Ectodermal cell (in vitro differentiated cells): ENCODE data around the gene A3GALT2.

Source experiments
- H3K27ac ChIP-seq: 2 replicates; pipeline ENCODE4 v1.7.0; 2013; ENCODE audit warnings: mild to moderate bottlenecking, low read depth, low read length; ENCODE audit not compliant: insufficient read depth, poor library complexity, severe bottlenecking
- H3K27me3 ChIP-seq: 2 replicates; pipeline ENCODE4 v1.7.0; 2013; ENCODE audit warnings: mild to moderate bottlenecking, low read length; ENCODE audit not compliant: insufficient read depth, control insufficient read depth, poor library complexity, severe bottlenecking
- H3K36me3 ChIP-seq: one replicate; pipeline ENCODE4 v1.7.0; 2013; ENCODE audit warnings: low read length; ENCODE audit not compliant: control insufficient read depth, insufficient read depth
- H3K4me1 ChIP-seq: one replicate; pipeline ENCODE4 v1.7.0; 2013; ENCODE audit warnings: low read length; ENCODE audit not compliant: control insufficient read depth, insufficient read depth
- H3K4me3 ChIP-seq: 2 replicates; pipeline ENCODE4 v1.7.0; 2013; ENCODE audit warnings: low read depth, low read length, control low read depth; ENCODE audit not compliant: insufficient read depth
- H3K9me3 ChIP-seq: 2 replicates; pipeline ENCODE4 v1.7.0; 2013; ENCODE audit warnings: mild to moderate bottlenecking, low read length, moderate library complexity; ENCODE audit not compliant: control insufficient read depth
- WGBS, 2 experiments: methylation state at CpG; one replicate each; pipeline ENCODE4 v1.1.7; 2013; ENCODE audit warnings: missing lambda C conversion rate in 2 of 2; 5-methylcytosine and 5-hydroxymethylcytosine counted together

The A3GALT2 gene

DNA sequence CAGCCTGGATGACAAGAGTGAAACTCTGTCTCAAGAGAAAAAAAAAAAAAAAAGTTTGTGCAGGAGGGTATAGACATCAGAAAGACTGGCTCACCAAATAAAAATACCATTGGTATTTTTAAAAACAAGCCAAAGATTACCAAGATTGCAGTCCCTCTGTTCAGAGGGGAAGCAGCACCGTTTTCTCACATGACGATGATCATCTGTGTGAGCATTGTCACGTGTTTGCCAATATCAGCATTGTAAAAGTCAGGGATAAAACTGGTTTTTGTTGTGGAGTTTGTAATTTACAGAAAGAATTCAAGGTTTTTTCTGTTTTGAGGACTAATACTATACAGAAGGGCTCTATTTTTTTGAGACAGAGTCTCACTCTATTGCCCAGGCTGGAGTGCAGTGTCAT is 38.1 kb downstream of the A3GALT2 start:
- Histone ChIP-seq H3K27me3 (no peaks in the 10 kb centered on the region), H3K36me3 (peaks cover 33% of the 10 kb centered on the region), H3K9me3 (no peaks in the 10 kb centered on the region), H3K4me1 (no peaks in the 10 kb centered on the region), H3K27ac (no peak overlapping the region), H3K4me3 (no peak overlapping the region)
- 95 to 96% methylated on average over 3 of the region's 3 CpGs for WGBS, 2 experiments

DNA sequence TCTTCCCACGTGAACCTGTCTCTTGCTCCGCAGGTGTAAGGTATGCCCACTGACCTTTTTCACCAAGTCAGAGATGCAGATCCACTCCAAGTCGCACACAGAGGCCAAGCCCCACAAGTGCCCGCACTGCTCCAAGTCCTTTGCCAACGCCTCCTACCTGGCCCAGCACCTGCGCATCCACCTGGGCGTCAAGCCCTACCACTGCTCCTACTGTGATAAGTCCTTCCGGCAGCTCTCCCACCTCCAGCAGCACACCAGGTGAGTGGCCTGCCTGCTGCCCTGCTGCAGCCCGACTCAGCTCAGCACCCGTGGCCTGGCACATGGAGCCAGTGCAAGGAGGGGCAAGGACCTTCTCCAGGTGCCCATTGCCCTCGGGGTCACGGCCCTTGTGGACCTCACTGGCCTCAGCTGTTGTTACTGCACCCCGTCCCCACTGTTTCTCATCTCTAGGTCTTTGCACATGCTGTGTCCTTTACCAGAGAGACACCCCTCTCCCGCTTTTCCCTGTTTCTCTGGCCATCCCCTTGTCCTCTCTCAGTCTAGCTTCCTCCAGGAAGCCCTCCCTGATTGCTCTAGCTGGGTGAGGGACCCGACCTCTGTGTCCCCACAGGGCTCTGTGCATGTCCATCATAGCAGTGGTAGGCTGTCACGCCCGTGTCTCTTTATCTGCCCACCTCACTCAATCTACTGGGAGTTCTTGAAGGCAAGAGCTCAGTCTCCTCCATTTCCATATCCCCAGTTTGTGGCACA is 39.2 kb downstream of the A3GALT2 start:
- Histone ChIP-seq H3K27ac (no peak overlapping the region), H3K4me3 (no peak overlapping the region), H3K4me1 (no peaks in the 10 kb centered on the region), H3K27me3 (no peaks in the 10 kb centered on the region), H3K9me3 (no peaks in the 10 kb centered on the region), H3K36me3 (peaks cover 33% of the 10 kb centered on the region)
- 94 to 95% methylated on average over 17 of the region's 17 CpGs for WGBS, 2 experiments

DNA sequence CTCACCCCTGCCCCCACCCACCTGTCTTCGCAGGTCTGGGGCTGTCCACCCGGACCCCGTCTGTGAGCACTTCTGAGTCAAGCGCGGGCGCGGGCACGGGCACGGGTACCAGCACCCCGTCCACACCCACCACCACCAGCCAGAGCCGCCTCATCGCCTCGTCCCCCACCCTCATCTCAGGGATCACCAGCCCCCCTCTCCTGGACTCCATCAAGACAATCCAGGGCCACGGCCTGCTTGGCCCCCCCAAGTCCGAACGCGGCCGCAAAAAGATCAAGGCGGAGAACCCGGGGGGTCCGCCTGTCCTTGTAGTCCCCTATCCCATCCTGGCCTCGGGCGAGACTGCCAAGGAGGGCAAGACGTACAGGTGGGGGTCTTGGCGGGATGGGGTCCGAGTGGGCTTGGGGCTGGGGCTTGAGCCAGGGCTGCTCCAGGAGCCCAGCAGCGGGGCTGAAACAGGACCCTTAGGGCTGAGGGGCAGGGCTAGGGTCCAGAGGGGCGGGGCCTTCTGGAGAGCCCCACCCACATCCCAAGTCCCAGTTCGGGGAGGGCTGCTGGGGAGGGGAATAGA is 40.7 kb downstream of the A3GALT2 start:
- H3K27ac ChIP-seq: no peak overlapping the region
- H3K27me3 ChIP-seq: no peaks in the 10 kb centered on the region
- H3K9me3 ChIP-seq: no peaks in the 10 kb centered on the region
- WGBS, 2 experiments: 94 to 97% methylated on average over 29 of the region's 29 CpGs
- no peaks in the 10 kb centered on the region for H3K4me1 ChIP-seq
- no peak overlapping the region for H3K4me3 ChIP-seq
- H3K36me3 ChIP-seq: peaks cover 33% of the 10 kb centered on the region

DNA sequence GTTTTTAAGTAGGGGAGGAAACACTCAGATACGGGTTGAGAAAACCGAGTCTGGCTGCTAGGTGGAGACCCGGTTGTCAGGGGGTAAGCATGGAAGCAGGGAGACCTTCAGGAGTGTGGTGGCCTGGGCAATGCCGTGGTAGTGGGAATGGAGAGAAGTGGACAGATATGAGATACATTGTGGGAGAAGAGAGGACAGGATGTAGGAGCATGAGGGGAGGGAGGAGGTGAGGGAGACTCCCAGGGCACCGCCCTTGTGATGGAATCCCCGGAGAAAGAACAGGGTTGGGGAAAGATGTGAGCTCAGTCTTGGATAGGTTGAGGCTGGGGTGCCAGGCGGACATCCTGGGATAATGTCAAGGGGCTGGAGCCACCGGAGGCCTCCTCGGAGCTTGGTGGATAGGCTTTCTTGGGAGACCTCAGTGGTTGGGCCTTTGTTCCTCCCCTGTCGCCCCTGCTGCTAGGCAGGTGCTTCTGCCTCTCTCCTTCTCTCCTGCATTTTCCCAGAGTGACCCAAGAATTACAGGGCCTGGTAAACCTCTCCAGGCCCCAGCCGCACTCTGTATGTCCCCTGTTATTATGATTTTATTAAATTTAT is 43.3 kb downstream of the A3GALT2 start:
- no peaks in the 10 kb centered on the region for H3K4me1 ChIP-seq
- H3K4me3 ChIP-seq: no peak overlapping the region
- H3K27ac ChIP-seq: no peak overlapping the region
- no peaks in the 10 kb centered on the region for H3K9me3 ChIP-seq
- no peaks in the 10 kb centered on the region for H3K27me3 ChIP-seq
- 94 to 97% methylated on average over 10 of the region's 11 CpGs for WGBS, 2 experiments
- H3K36me3 ChIP-seq: peaks cover 24% of the 10 kb centered on the region

DNA sequence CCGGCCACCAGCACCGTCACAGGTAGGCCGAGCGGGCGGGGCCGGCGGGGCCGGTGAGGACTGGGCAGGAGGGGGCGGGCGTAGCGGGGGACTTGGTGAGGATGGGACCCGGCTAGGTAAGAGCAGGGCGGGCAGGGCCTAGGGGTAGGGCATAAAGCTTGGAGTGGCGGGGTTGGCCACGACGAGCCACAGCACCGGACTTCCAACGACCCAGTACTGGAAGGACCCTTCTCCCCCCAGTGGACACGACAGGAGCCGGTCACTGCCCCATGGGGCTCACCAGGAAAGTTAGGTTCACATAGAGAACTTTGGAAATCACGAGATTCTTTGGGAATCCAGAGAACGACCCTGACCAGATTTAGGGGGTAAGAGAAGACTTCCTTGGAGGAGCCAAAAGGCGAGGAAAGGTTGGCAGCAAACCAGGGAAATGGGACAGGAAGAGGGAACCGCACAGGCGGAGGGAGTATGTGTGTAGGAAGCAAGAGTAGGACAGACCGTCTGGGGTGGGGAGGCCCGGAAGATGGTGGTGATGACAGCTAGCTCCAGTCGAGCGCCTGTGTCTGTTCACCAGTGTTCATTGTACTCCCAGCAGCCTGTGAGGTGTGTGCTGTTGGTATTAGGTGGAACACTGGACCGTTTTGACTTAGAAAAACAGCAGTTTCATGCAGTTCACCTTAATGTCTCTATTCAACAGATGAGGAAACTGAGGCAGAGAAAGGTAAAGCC is 44.2 kb downstream of the A3GALT2 start:
- Histone ChIP-seq H3K27ac (no peak overlapping the region), H3K4me3 (no peak overlapping the region), H3K4me1 (no peaks in the 10 kb centered on the region), H3K9me3 (no peaks in the 10 kb centered on the region), H3K27me3 (no peaks in the 10 kb centered on the region), H3K36me3 (peaks cover 19% of the 10 kb centered on the region)
- WGBS, 2 experiments: 90 to 91% methylated on average over 30 of the region's 30 CpGs

DNA sequence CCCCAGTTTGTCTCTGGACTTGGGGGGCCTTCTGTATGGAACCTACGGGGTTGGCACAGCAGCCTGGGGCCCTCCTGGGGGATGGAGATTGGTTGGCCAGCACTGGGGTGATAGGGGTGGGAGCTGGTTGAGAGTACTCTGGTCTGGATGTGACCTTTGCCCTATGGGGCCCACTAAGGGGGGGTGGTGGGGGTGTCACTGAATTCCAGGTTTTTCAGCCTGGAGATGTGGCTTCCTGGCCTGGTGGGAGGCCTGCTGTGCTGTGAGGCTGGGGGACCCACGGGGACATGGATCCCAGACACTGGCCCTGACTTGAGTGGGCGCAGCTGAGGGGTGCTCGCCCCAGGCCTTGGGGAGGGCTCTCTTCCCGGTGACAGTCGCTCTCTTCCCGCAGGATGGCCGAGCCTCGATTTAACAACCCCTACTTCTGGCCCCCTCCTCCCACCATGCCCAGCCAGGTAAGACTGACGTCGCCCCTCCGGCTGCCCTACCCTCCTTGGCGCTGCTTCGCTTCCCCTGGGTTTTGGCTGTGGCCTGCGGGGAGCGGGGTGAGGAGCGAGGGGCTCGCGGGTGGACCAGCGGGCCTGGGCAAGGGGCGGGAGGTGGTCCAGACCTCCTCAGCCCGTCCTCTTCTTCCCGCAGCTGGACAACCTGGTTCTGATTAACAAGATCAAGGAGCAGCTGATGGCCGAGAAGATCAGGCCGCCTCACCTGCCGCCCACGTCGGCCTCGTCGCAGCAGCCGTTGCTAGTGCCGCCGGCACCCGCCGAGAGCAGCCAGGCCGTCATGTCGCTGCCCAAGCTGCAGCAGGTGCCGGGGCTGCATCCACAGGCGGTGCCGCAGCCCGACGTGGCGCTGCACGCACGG is 45.0 kb downstream of the A3GALT2 start:
- Histone ChIP-seq H3K36me3 (peaks cover 12% of the 10 kb centered on the region), H3K4me1 (no peaks in the 10 kb centered on the region), H3K27me3 (no peaks in the 10 kb centered on the region), H3K27ac (no peak overlapping the region), H3K4me3 (no peak overlapping the region), H3K9me3 (no peaks in the 10 kb centered on the region)
- 96% methylated on average over 45 of the region's 45 CpGs for WGBS, 2 experiments

DNA sequence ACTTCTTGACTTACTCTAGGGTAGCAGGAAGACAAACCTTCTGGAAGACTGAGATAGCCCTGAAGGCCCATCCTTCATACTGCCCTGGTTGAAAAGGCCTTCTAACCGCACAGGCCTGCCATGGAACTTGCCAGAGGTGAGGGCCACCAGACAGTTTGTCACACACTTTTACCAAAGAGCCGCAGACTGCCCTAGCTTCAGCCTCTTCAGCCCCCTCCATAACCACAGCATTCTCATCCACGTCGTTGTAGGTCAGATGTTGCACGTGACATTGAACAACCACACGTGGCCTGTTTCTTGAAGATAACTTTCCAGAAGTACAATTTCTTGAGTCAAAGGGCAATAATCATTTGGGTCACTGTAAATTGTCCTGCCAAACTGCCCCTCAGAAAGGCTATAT is 45.7 kb downstream of the A3GALT2 start:
- Histone ChIP-seq H3K4me1 (no peaks in the 10 kb centered on the region), H3K36me3 (peaks cover 6% of the 10 kb centered on the region), H3K27ac (no peak overlapping the region), H3K27me3 (no peaks in the 10 kb centered on the region), H3K4me3 (no peak overlapping the region), H3K9me3 (no peaks in the 10 kb centered on the region)
- WGBS, 2 experiments: 95 to 97% methylated on average over 6 of the region's 6 CpGs

DNA sequence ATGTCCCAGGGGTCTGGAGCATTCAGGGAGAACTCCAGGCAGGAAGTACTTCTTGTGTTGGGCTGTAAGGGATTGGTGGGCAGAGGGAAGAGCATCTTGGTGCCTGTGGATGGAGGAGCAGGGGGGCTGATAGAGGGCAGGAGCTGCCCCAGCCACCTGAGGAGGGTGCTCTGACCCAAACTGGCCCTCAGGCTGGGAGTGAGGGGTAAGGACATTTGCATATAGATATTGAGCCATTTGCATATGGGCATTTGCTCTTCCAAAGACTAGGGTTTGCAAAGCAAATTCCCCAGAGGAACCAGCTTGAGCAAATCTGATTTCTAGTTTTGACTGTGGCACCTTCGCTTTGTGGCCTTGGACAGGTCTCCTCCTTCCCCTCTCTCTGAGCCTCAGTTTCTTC is 46.5 kb downstream of the A3GALT2 start:
- H3K36me3 ChIP-seq: no peaks in the 10 kb centered on the region
- no peaks in the 10 kb centered on the region for H3K4me1 ChIP-seq
- H3K27me3 ChIP-seq: no peaks in the 10 kb centered on the region
- no peak overlapping the region for H3K27ac ChIP-seq
- no peaks in the 10 kb centered on the region for H3K9me3 ChIP-seq
- WGBS, 2 experiments: 96 to 100% methylated on average over 1 of the region's 1 CpG
- H3K4me3 ChIP-seq: no peak overlapping the region

DNA sequence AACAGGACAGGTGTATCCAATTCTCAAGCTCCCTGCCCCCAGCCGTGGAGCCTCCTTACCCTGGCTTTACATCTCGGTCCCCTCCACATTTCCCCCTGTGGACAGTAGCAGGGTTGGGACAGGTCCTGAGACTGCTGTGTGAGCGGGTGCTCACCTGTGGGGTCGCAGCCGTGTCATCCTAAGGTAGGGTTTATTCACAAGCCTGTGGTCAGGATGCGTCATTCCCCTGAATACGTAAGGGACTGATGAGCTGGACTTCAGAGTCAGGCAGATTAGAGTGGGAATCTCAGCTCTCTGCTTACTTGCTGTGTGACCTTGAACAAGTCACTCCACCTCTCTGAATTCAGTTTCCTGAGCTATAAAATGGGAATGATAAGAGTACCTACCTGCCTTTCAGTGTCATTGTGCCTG is 46.9 kb downstream of the A3GALT2 start:
- no peak overlapping the region for H3K27ac ChIP-seq
- 80 to 81% methylated on average over 7 of the region's 7 CpGs for WGBS, 2 experiments
- no peaks in the 10 kb centered on the region for H3K9me3 ChIP-seq
- no peaks in the 10 kb centered on the region for H3K36me3 ChIP-seq
- no peaks in the 10 kb centered on the region for H3K4me1 ChIP-seq
- no peaks in the 10 kb centered on the region for H3K27me3 ChIP-seq
- no peak overlapping the region for H3K4me3 ChIP-seq
